Stimulated activated CD8-positive, alpha-beta memory T cell treated with anti-CD3 and anti-CD28 coated beads, Interleukin-12 subunit alpha, Interleukin-12 subunit beta, amount 100 ng/mL, for 24 hours (primary cell): Measurements from ENCODE around the gene PAQR8.

Source experiments
- DNase-seq: peaks from one replicate; pipeline ENCODE4 v3.0.0-alpha.2; 2020; ENCODE audit errors: extremely low read depth

PAQR8 gene, protein sequence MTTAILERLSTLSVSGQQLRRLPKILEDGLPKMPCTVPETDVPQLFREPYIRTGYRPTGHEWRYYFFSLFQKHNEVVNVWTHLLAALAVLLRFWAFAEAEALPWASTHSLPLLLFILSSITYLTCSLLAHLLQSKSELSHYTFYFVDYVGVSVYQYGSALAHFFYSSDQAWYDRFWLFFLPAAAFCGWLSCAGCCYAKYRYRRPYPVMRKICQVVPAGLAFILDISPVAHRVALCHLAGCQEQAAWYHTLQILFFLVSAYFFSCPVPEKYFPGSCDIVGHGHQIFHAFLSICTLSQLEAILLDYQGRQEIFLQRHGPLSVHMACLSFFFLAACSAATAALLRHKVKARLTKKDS

DNA sequence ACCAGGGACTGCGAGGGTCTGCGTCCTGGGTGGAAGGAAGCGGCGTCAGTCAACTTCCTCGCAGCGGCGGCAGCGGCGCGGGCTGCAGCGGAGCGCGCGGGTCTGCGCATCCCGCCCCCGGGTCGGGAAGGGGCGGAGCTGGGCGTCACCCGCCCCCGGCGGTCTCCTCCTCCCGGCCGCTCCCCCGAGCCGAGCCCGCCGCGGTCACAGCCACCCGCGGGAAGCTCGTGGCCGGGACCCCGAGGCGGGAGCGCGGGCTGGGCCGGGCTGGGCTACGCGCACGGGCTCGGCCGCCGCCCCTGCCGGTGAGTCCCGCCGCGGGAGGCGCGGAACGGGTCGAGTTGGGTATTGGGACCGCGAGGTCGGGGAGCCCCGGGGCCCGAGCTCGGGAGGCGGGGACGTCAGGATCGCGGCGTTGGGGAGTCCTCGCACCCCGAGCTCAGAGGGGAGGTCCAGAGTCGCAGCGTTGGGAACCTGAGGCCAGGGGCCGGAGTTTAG is at the start of gene PAQR8:
Gene PAQR8 (plus strand): TSS at position 207 of the 498 bp plus-strand sequence. CDS start 41,063 bp downstream, outside the sequence.
- DNase-seq, result peak; percentile 63

DNA sequence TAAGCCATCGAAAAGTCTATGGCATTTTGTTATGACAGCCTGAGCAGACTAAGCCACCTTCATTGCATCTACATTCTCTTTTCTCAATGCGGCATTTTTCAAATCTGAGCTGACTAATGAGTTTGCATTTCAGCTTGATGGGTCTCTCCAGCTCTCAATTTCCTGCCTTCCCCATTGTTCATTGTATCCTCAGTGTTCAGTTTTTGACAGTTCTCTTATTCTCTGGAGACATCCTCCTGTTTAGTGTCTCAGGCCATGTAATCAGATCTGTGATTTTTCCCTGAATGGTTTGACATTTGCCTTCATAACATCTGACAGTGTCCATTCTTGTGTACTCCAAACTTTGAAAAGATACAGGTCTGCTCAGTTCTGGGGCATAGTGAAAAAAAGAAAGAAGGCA is 49.5 kb upstream of the PAQR8 start:
- DNase-seq, result no peak

- no peak for DNase-seq
Observed at GRCh38 chr6:52314752-52315151, 47.2 kb upstream of the PAQR8 start.

DNA sequence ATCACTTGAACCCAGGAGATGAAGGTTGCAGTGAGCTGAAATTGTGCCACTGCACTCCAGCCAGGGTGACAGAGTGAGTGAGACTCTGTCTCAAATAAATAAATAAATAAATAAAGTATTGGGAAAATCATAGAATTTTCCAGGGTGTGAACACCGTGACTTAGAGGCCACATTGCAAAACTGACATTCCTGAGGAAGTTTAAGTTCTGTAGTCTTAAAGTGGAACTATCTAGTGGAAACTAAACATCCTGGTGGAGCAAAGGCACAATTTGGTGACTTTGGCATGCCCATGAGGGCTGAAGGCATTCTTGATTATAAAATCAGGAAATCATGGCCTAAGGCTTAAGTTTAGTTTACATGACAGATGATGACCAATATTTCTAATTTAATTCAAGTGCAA is 44.7 kb upstream of the PAQR8 start:
- DNase-seq, result no peak

DNA sequence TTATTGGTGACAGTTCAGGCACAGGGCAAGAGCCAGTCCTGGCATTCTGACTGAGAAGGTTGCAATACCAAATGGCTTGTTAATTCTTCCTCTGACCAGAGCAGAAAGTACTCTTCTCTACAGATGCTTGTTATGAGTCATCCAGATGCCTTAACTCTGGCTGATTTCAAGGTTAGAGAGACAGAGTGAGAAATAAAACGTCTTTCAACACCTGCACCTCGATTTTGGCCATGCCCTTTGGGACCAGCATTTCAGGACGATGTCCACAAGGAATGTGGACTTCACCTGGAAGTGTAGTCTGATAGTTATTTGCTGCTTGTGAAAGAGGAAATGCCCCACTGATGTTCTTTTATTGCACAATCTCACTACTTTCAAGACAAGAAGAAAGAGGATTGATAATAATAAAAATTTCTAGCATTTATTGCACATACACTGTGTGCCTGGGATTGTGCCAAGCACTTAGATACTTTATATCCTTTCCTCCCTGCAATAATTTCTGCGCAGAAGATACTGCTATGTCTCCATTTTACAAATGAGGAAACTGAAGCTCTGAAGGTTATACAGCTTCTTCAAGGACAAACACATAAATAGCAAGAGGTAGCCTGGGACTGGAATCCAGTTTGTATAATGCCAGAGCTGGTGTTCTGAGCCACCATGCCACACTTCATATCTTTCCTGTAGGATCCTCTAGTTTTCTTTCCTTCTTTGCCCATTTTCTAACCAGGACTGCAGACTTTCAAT is 43.9 kb upstream of the PAQR8 start:
- no peak for DNase-seq

- DNase-seq, result no peak
Observed at GRCh38 chr6:52324189-52324588, 37.8 kb upstream of the PAQR8 start.

GRCh38 chr6:52325695-52326471 is 36.1 kb upstream of the PAQR8 start:
- no peak for DNase-seq

DNA sequence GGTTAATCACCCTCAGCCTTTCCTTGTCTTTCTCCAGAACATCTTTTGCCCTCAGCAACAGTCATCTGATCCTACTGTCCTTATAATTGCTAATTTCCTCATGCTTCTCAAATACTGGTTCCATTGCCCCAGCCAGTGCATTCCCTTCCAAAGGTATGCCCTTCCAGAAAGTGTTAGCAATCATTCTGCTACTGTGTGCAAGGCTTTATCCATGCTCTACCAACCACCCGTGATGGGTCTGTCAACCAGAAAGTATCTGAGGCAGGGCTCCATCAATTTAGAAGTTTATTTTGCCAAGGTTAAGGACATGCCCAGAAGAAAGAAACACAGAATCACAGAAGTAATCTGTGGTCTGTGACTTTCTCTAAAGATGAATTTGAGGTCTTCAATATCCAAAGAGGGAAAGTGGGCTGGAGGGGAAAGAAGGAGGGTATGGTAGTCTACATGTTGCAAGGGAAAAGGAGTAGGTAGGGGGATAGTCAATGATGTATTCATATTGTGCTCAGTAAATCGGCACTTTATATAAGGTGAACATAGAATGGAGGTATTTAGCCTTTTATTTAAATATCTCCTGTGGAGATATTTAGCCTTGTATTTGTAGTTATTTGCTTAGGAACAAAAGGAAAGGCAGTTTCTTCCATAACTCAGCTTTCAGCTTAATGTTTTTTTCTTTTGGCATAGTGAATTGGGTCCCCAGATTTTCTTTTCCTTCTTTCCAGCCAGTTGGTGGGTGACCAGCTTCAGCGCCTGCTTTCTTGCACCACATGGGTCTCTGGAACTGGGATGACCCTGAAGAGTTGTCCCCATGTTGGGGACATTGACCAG is 35.2 kb upstream of the PAQR8 start:
- DNase-seq, result no peak

DNA sequence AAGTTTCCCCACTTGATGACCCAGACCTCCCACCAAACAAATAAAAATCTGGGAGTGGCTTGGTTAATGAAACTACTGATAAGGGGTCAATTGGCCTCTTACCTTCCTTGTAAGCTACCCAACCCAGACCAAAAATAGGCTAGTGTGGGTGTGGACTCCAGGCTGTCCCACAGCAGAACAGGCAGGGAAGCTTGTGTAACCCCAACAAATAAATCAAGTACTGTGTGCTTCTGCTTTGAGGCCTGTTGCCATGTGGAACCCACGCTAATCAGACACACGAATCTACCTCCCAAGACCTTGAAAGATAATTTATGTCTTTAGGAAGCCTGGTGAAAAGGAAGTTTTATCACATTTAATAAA is 33.7 kb upstream of the PAQR8 start:
- DNase-seq, result no peak

DNA sequence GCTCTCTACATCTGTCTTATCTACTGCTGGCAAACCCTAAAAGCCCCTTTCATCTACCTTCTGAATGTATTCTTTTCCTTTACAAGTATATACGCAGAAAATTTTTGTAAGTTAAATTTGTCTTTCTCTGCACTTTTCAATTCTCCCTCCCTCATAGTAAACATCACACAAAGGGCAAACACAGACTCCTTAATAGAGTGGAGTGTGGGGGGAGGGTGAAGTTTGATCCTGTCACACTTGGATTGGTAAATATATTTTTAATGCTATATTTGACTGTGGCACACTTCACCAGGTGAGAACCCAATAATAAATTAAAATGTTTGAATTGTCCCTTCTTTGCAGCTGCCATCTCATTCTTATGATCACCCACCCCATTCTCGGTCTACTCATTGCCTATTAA is 33.2 kb upstream of the PAQR8 start:
- DNase-seq, result no peak

GRCh38 chr6:52330470-52330869 is 31.5 kb upstream of the PAQR8 start:
- no peak for DNase-seq

- no peak for DNase-seq
Observed at GRCh38 chr6:52331793-52332457, 30.0 kb upstream of the PAQR8 start.

DNA sequence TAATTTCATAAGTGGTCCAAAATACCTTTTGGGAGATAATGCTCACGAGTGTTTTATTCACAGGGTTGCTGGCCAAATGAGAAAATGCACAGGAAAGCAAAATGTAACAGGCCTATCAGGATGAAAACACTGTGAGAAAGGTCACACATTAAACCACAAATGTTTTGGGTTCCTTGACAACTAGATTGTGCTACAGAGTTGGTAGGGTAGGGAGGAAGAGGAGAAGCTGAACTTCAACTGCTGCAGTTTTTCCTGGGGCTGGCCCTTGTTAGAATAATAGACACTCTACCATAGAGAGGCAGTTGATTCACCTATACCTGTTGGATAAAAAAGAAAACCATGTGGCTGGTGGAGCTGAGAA is 28.1 kb upstream of the PAQR8 start:
- no peak for DNase-seq

DNA sequence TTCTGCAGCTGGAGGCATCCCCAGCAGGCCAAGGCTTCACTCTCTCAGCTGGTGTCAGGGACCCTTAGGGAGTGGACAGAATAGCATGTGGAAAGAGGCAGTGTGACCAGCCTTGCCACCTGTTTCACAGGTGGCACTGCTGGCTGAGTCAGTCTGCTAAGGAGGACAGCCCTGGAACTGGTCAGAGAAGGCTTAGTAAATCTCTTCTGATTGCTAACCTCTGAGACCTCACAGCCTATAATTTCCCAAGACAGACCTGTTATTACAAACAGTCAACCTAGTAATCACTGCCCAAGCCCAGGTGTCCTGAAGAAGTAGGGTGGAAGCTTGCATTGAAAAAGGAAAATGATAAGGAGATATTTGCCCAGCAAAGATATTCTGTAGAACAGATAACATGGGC is 26.4 kb upstream of the PAQR8 start:
- no peak for DNase-seq

GRCh38 chr6:52336919-52337561 is 24.9 kb upstream of the PAQR8 start:
- DNase-seq, result no peak

DNA sequence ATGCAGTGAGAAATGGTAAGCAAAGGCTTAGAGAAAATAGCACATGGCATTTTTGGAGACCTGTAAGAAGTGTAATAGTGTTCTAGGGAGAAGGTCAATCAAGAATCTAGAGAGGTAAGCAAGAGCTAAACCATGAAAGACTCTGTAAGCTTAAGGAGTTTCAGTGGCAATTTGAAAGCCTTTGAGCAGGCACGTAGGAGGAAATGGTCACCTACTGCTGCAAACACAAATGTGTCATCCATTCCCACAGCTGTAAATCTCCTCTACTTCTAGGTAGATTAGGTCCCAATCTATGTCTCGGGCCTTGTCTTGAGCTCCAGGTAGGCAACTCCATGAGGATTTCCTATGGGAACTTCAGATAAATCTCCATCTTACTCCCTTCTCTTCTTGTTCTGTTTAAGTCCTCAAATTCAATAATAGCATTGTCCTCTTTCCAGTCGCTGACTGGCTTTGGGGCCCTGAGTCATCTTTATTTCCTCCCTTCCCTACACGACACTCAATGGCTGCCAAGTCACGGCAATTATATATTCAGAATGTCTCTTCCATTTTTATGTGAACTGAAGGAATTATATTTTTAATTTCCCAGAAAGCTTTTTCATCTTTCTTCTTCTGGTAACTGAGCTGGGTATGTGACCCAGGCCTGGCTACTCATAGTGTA is 24.2 kb upstream of the PAQR8 start:
- DNase-seq, result no peak

- no peak for DNase-seq
Observed at GRCh38 chr6:52340603-52340880, 21.4 kb upstream of the PAQR8 start.

- no peak for DNase-seq
Observed at GRCh38 chr6:52341561-52342260, 20.2 kb upstream of the PAQR8 start.

DNA sequence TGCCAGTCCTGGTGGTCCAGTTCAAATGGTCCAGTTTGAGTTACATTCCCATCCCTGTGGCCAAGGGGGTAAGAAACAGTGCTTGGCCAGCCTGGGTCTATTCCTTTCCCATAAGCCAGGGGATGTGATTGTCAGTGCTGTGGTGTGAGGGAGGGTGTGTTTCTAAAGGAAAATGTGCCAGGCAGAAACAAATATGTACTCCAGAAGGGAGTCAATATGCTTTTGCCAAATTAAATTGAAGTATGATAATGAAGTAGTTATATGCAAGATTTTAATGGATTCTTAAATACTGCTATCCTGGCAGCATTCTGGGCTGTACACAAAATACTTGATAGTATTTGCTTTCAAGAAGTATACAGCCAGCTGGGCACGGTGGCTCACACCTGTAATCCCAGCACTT is 16.6 kb upstream of the PAQR8 start:
- DNase-seq, result no peak

DNA sequence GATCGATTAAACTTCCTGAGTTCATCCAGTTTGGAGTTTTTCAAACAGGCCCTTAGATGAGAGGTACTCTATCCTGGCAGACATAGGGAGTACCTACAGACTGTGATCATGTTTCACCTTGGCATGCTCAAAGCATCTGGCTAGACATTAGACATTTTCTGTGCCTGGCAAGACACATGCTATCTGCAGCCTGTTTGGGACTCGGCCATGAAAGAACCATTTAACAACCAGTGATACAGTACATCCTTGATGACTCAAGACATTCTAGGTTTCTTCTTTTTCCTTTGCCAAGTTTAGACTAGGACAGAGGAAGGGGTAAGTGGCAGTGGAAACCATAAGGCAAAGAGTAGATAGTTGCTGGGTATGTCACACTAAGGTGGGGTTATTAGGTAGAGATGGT is 15.4 kb upstream of the PAQR8 start:
- no peak for DNase-seq
